ENCODE data around the gene RIC8B.

GRCh38 chr12:106743270-106743988 lies 31.1 kb upstream of the RIC8B start:
- no peak for TF ChIP-seq CTCF (IDR thresholded peaks at IDR 0.05)
- no peak for TF ChIP-seq POLR2A (IDR thresholded peaks at IDR 0.05)
- TF ChIP-seq EP300 (IDR thresholded peaks at IDR 0.05), result no peak

Data from tibial nerve (tissue), 4 donors.